Measurements from ENCODE around the gene NUP214. TPM values are rescaled to one million over a fixed set of nuclear protein-coding genes. Genes with fewer than 3 reads are reported as not detected.
A peak's percentile ranks its signal among the peaks of the same experiment; 100 is the strongest.
"Not testable (repeated sequence)": the region's sequence is repeated elsewhere in the genome, so short reads cannot be mapped to it uniquely, and the experiment has no call there.

The NUP214 gene
- total RNA-seq, 2 donors from 2014 or later, result 29.5 to 31.6 TPM

GRCh38 chr9:131237291-131237690 lies 111.9 kb downstream of the NUP214 start:
- peak overlapping the region; percentile 79 to 96 for H3K27ac ChIP-seq

DNA sequence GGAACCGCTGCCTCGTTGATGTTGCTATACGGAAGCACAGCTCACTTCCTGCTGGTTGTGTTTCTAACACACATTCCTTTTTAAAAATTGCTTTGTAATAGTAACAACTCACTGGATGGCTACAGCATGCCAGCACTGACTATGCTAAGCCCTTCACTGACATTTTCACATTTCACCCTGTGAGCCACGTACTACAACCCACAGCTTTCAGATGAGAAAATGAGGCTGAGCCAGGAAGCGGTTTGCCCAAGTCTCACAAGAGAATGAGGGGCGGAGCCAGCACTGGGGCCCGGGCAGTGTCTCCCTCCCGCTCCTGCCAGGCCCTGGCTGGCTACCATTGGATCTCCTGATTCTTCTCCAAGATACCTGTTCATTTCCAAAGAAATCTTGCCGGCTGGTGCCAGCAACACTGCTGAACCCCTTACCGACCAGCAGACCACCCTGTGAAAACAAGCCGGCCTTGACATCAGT lies 112.6 kb downstream of the NUP214 start:
- Histone ChIP-seq H3K4me3 (peak overlapping the region in 1 of 2 donors; percentile 18), H3K27me3 (no peaks in the 10 kb centered on the region), H3K36me3 (peaks cover 8% of the 10 kb centered on the region), H3K4me1 (peaks cover 0 to 49% of the 10 kb centered on the region in 2 donors), H3K9me3 (no peaks in the 10 kb centered on the region), H3K27ac (peak overlapping the region; percentile 79 to 96)
- TF ChIP-seq CTCF (IDR thresholded peaks at IDR 0.05), result no peak
- no peak for DNase-seq (ENCODE audit: low spot score)

More at GRCh38 chr9:131237291-131237690, 111.9 kb downstream of the NUP214 start:
- Histone ChIP-seq H3K4me3 (no peak overlapping the region), H3K9me3 (no peaks in the 10 kb centered on the region), H3K4me1 (peaks cover 0 to 49% of the 10 kb centered on the region in 2 donors), H3K27me3 (no peaks in the 10 kb centered on the region), H3K36me3 (peaks cover 8% of the 10 kb centered on the region)
- TF ChIP-seq CTCF (IDR thresholded peaks at IDR 0.05), result no peak
- DNase-seq (ENCODE audit: low spot score), result no peak

GRCh38 chr9:131238402-131239021 lies 113.1 kb downstream of the NUP214 start:
- H3K27ac ChIP-seq, result peak overlapping the region; percentile 79 to 96
- no peak for TF ChIP-seq CTCF (IDR thresholded peaks at IDR 0.05)
- no peaks in the 10 kb centered on the region for H3K27me3 ChIP-seq
- no peaks in the 10 kb centered on the region for H3K9me3 ChIP-seq
- peaks cover 0 to 45% of the 10 kb centered on the region in 2 donors for H3K4me1 ChIP-seq
- peaks cover 5% of the 10 kb centered on the region for H3K36me3 ChIP-seq
- peak overlapping the region in 1 of 2 donors; percentile 18 for H3K4me3 ChIP-seq
- DNase-seq (ENCODE audit: low spot score), result no peak

GRCh38 chr9:131239161-131239975 lies 114.0 kb downstream of the NUP214 start:
- H3K4me3 ChIP-seq, result no peak overlapping the region
- no peaks in the 10 kb centered on the region for H3K36me3 ChIP-seq
- no peak for TF ChIP-seq CTCF (IDR thresholded peaks at IDR 0.05)
- H3K9me3 ChIP-seq, result no peaks in the 10 kb centered on the region
- no peak for DNase-seq (ENCODE audit: low spot score)
- H3K4me1 ChIP-seq, result peaks cover 0 to 41% of the 10 kb centered on the region in 2 donors
- H3K27ac ChIP-seq, result peak overlapping the region; percentile 79 to 96
- H3K27me3 ChIP-seq, result no peaks in the 10 kb centered on the region

GRCh38 chr9:131240047-131240921 lies 114.9 kb downstream of the NUP214 start:
- no peaks in the 10 kb centered on the region for H3K27me3 ChIP-seq
- no peak for DNase-seq (ENCODE audit: low spot score)

GRCh38 chr9:131244331-131244730 lies 118.9 kb downstream of the NUP214 start:
- DNase-seq (ENCODE audit: low spot score); H3K4me3 ChIP-seq; H3K36me3 ChIP-seq; H3K27me3 ChIP-seq; H3K27ac ChIP-seq; H3K9me3 ChIP-seq; H3K4me1 ChIP-seq: not testable (repeated sequence)

More at GRCh38 chr9:131240047-131240921, 114.9 kb downstream of the NUP214 start:
- Histone ChIP-seq H3K27ac (peak overlapping the region; percentile 79 to 96), H3K4me3 (no peak overlapping the region), H3K4me1 (peaks cover 0 to 41% of the 10 kb centered on the region in 2 donors), H3K36me3 (no peaks in the 10 kb centered on the region), H3K9me3 (no peaks in the 10 kb centered on the region)
- no peak for TF ChIP-seq CTCF (IDR thresholded peaks at IDR 0.05)
